ENCODE measurements around the gene OPA3. TPM values are rescaled to one million over a fixed set of nuclear protein-coding genes. Genes with fewer than 3 reads are reported as not detected.

OPA3 gene
- total RNA-seq, 1 donor from 2014 or later, result 6.6 TPM

GRCh38 chr19:45522010-45522941, 62.3 kb downstream of the OPA3 start:
- peaks cover 0 to 62% of the 10 kb centered on the region in 2 donors for H3K36me3 ChIP-seq
- no peaks in the 10 kb centered on the region for H3K27me3 ChIP-seq
- H3K9me3 ChIP-seq, result no peaks in the 10 kb centered on the region
- no peak for DNase-seq (ENCODE audit: extremely low spot score in 2 of 2)
- H3K27ac ChIP-seq, result no peak overlapping the region
- H3K4me3 ChIP-seq, result no peak overlapping the region
- TF ChIP-seq CTCF (IDR thresholded peaks at IDR 0.05) (no peak), POLR2AphosphoS5 (IDR thresholded peaks at IDR 0.05; ENCODE audit: insufficient read depth in 1 of 2, low read depth in 1 of 2) (no peak), POLR2A (IDR thresholded peaks at IDR 0.05) (no peak)
- H3K4me1 ChIP-seq, result peaks cover 6% of the 10 kb centered on the region
- intact Hi-C loops (cut with DNase I), result no loop called here

GRCh38 chr19:45518469-45518826, 66.2 kb downstream of the OPA3 start:
- H3K27ac ChIP-seq, result no peak overlapping the region
- peaks cover 0 to 37% of the 10 kb centered on the region in 2 donors for H3K36me3 ChIP-seq
- peaks cover 30% of the 10 kb centered on the region for H3K4me1 ChIP-seq
- DNase-seq (ENCODE audit: extremely low spot score in 2 of 2), result no peak
- no peak for TF ChIP-seq POLR2A (IDR thresholded peaks at IDR 0.05)
- no peak for TF ChIP-seq CTCF (IDR thresholded peaks at IDR 0.05)
- TF ChIP-seq POLR2AphosphoS5 (IDR thresholded peaks at IDR 0.05; ENCODE audit: insufficient read depth in 1 of 2, low read depth in 1 of 2), result no peak
- H3K4me3 ChIP-seq, result no peak overlapping the region
- no peaks in the 10 kb centered on the region for H3K9me3 ChIP-seq
- intact Hi-C loops (cut with DNase I), result no loop called here
- no peaks in the 10 kb centered on the region for H3K27me3 ChIP-seq

GRCh38 chr19:45517641-45518468, 66.7 kb downstream of the OPA3 start:
- Histone ChIP-seq H3K36me3 (peaks cover 0 to 37% of the 10 kb centered on the region in 2 donors), H3K9me3 (no peaks in the 10 kb centered on the region), H3K4me1 (peaks cover 36% of the 10 kb centered on the region), H3K4me3 (no peak overlapping the region), H3K27me3 (no peaks in the 10 kb centered on the region), H3K27ac (no peak overlapping the region)
- intact Hi-C loops (cut with DNase I), result no loop called here
- no peak for DNase-seq (ENCODE audit: extremely low spot score in 2 of 2)
- TF ChIP-seq POLR2A (IDR thresholded peaks at IDR 0.05) (no peak), CTCF (IDR thresholded peaks at IDR 0.05) (no peak), POLR2AphosphoS5 (IDR thresholded peaks at IDR 0.05; ENCODE audit: insufficient read depth in 1 of 2, low read depth in 1 of 2) (no peak)

GRCh38 chr19:45517238-45517637, 67.4 kb downstream of the OPA3 start:
- no peak overlapping the region for H3K4me3 ChIP-seq
- intact Hi-C loops (cut with DNase I), result no loop called here
- no peaks in the 10 kb centered on the region for H3K27me3 ChIP-seq
- DNase-seq (ENCODE audit: extremely low spot score in 2 of 2), result no peak
- H3K36me3 ChIP-seq, result peaks cover 0 to 31% of the 10 kb centered on the region in 2 donors
- no peak for TF ChIP-seq POLR2A (IDR thresholded peaks at IDR 0.05)
- peaks cover 42% of the 10 kb centered on the region for H3K4me1 ChIP-seq
- H3K27ac ChIP-seq, result no peak overlapping the region
- H3K9me3 ChIP-seq, result no peaks in the 10 kb centered on the region

- Histone ChIP-seq H3K4me1 (peaks cover 50% of the 10 kb centered on the region), H3K9me3 (no peaks in the 10 kb centered on the region), H3K4me3 (no peak overlapping the region), H3K36me3 (peaks cover 0 to 27% of the 10 kb centered on the region in 2 donors), H3K27me3 (no peaks in the 10 kb centered on the region), H3K27ac (peak overlapping the region; percentile 68)
- no peak for DNase-seq (ENCODE audit: extremely low spot score in 2 of 2)
- intact Hi-C loops (cut with DNase I), result no loop called here
- TF ChIP-seq POLR2AphosphoS5 (IDR thresholded peaks at IDR 0.05; ENCODE audit: insufficient read depth in 1 of 2, low read depth in 1 of 2), result no peak
- TF ChIP-seq CTCF (IDR thresholded peaks at IDR 0.05), result no peak
- no peak for TF ChIP-seq POLR2A (IDR thresholded peaks at IDR 0.05)
These were observed 68.7 kb downstream of the OPA3 start for GRCh38 chr19:45515807-45516401.
